ENCODE measurements around the gene ELAVL2.

The ELAVL2 gene

DNA sequence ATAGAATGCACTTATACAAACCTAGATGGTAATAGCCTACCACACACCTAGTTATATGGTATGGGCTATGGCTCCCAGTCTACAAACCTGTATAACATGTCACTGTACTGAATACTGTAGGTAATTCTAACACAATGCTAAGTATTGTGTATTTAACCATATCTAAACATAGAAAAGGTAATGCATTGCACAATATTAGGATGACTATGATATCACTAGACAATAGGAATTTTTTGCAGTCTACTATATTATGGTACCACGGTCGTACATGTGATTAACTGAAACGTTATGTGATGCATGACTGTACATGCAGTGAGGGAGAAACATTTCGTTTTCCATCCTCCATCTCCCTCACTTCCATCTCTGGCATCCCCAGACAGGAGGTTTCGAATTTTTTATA is 130.5 kb downstream of the ELAVL2 start:
- H3K27me3 ChIP-seq (ENCODE audit: insufficient read depth, low read length): no peaks in the 10 kb centered on the region
- no peak overlapping the region for H2AFZ ChIP-seq (ENCODE audit: insufficient read depth, low read length, poor library complexity)
- no peak overlapping the region for H3K4me2 ChIP-seq (ENCODE audit: low read length)
- DNase-seq: no peak
- H2BK12ac ChIP-seq (ENCODE audit: low read length): no peak overlapping the region
- no peak overlapping the region for H3K27ac ChIP-seq (ENCODE audit: low read depth, low read length)
- H3K9ac ChIP-seq (ENCODE audit: low read length): no peak overlapping the region
- no peaks in the 10 kb centered on the region for H3K9me3 ChIP-seq (ENCODE audit: insufficient read depth, low read depth, low read length)
- no peaks in the 10 kb centered on the region for H3K4me1 ChIP-seq (ENCODE audit: control insufficient read depth in 1 of 2, insufficient read depth in 2 of 2, low read length in 2 of 2)
- H3K23ac ChIP-seq (ENCODE audit: low read length): no peak overlapping the region
- WGBS (ENCODE audit: extremely low coverage, insufficient coverage, insufficient read length): no CpG with 5 or more reads among the region's 5 CpGs
- H3K79me1 ChIP-seq (ENCODE audit: low read length): no peaks in the 10 kb centered on the region
- H4K91ac ChIP-seq (ENCODE audit: low read depth, low read length): no peak overlapping the region
- H2AK5ac ChIP-seq (ENCODE audit: low read length): no peak overlapping the region
- no peak overlapping the region for H4K12ac ChIP-seq (ENCODE audit: low read depth, low read length)
- H4K8ac ChIP-seq (ENCODE audit: low read depth, low read length): no peak overlapping the region
- no peak overlapping the region for H2BK120ac ChIP-seq (ENCODE audit: insufficient read depth, low read length, poor library complexity)
- H3K36me3 ChIP-seq (ENCODE audit: control insufficient read depth in 1 of 2, insufficient read depth in 2 of 2, low read length in 2 of 2): no peaks in the 10 kb centered on the region
- H3K4me3 ChIP-seq (ENCODE audit: low read depth, low read length): no peak overlapping the region
- no peak overlapping the region for H3K18ac ChIP-seq (ENCODE audit: low read length)
- no peak overlapping the region for H3K4ac ChIP-seq (ENCODE audit: low read depth, low read length)
- no peak overlapping the region for H3K14ac ChIP-seq (ENCODE audit: low read length)
- no peaks in the 10 kb centered on the region for H3K79me2 ChIP-seq (ENCODE audit: control insufficient read depth, insufficient read depth, low read length, poor library complexity)
- H2BK5ac ChIP-seq (ENCODE audit: low read depth, low read length, poor library complexity): no peak overlapping the region

DNA sequence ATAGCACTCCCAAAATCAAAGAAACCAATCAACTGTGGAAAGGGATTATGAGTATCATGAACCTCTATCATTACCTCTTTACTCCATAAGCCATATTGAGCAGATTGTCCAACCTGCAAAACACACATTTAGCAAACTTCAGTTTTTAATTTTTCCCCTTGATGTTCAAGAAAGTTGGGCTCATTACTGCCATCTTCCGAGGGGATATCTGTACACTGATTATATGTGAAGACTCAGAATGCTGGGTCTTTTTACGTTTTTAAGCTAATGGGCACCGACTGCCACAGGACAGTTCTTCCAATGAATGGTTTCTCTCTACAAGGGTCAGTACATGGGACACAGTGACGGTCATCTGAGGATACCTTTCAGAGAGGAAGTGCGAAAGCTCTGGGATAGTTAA is 132.7 kb downstream of the ELAVL2 start:
- Histone ChIP-seq H3K9ac (ENCODE audit: low read length) (no peak overlapping the region), H3K18ac (ENCODE audit: low read length) (no peak overlapping the region), H4K8ac (ENCODE audit: low read depth, low read length) (no peak overlapping the region), H4K12ac (ENCODE audit: low read depth, low read length) (no peak overlapping the region), H3K4me3 (ENCODE audit: low read depth, low read length) (no peak overlapping the region), H3K9me3 (ENCODE audit: insufficient read depth, low read depth, low read length) (no peaks in the 10 kb centered on the region), H4K91ac (ENCODE audit: low read depth, low read length) (no peak overlapping the region), H3K79me1 (ENCODE audit: low read length) (no peaks in the 10 kb centered on the region), H3K79me2 (ENCODE audit: control insufficient read depth, insufficient read depth, low read length, poor library complexity) (no peaks in the 10 kb centered on the region), H2BK120ac (ENCODE audit: insufficient read depth, low read length, poor library complexity) (no peak overlapping the region), H2BK12ac (ENCODE audit: low read length) (no peak overlapping the region), H3K14ac (ENCODE audit: low read length) (no peak overlapping the region), H3K36me3 (ENCODE audit: control insufficient read depth in 1 of 2, insufficient read depth in 2 of 2, low read length in 2 of 2) (no peaks in the 10 kb centered on the region), H3K4me2 (ENCODE audit: low read length) (no peak overlapping the region), H3K27ac (ENCODE audit: low read depth, low read length) (no peak overlapping the region), H2BK5ac (ENCODE audit: low read depth, low read length, poor library complexity) (no peak overlapping the region), H2AK5ac (ENCODE audit: low read length) (no peak overlapping the region), H3K23ac (ENCODE audit: low read length) (no peak overlapping the region), H3K27me3 (ENCODE audit: insufficient read depth, low read length) (no peaks in the 10 kb centered on the region), H3K4me1 (ENCODE audit: control insufficient read depth in 1 of 2, insufficient read depth in 2 of 2, low read length in 2 of 2) (no peaks in the 10 kb centered on the region), H2AFZ (ENCODE audit: insufficient read depth, low read length, poor library complexity) (no peak overlapping the region), H3K4ac (ENCODE audit: low read depth, low read length) (no peak overlapping the region)
- WGBS (ENCODE audit: extremely low coverage, insufficient coverage, insufficient read length): no CpG with 5 or more reads among the region's 5 CpGs
- no peak for DNase-seq

DNA sequence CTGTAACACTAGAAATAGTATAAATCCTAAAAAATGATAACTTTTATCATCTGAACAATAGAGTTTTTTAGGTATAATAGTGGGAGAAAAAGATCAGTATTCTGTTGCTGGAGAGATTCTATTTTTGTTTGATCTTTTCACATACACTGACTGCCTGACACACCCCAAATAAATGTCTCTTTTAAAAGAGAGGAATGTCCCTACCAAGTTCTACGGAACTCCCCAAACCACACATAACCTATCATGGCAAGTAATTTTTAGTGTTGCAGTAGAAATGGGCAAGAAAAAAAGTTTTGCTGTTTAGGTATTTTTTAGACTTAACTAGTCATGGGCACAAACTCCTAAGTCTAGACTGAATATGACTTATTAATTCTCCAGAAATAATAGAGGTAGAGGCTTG is 139.1 kb downstream of the ELAVL2 start:
- Histone ChIP-seq H3K4ac (ENCODE audit: low read depth, low read length) (no peak overlapping the region), H2BK5ac (ENCODE audit: low read depth, low read length, poor library complexity) (no peak overlapping the region), H4K12ac (ENCODE audit: low read depth, low read length) (no peak overlapping the region), H3K23ac (ENCODE audit: low read length) (no peak overlapping the region), H2BK12ac (ENCODE audit: low read length) (no peak overlapping the region), H3K4me2 (ENCODE audit: low read length) (no peak overlapping the region), H3K4me1 (ENCODE audit: control insufficient read depth in 1 of 2, insufficient read depth in 2 of 2, low read length in 2 of 2) (peaks cover 15 to 22% of the 10 kb centered on the region in 2 experiments), H2AK5ac (ENCODE audit: low read length) (no peak overlapping the region), H4K91ac (ENCODE audit: low read depth, low read length) (peak overlapping the region; percentile 61), H3K27me3 (ENCODE audit: insufficient read depth, low read length) (no peaks in the 10 kb centered on the region), H3K4me3 (ENCODE audit: low read depth, low read length) (no peak overlapping the region), H3K27ac (ENCODE audit: low read depth, low read length) (no peak overlapping the region), H3K14ac (ENCODE audit: low read length) (no peak overlapping the region), H3K79me1 (ENCODE audit: low read length) (peaks cover 21% of the 10 kb centered on the region), H3K9ac (ENCODE audit: low read length) (no peak overlapping the region), H3K36me3 (ENCODE audit: control insufficient read depth in 1 of 2, insufficient read depth in 2 of 2, low read length in 2 of 2) (no peaks in the 10 kb centered on the region), H3K79me2 (ENCODE audit: control insufficient read depth, insufficient read depth, low read length, poor library complexity) (no peaks in the 10 kb centered on the region), H2AFZ (ENCODE audit: insufficient read depth, low read length, poor library complexity) (no peak overlapping the region), H3K18ac (ENCODE audit: low read length) (no peak overlapping the region), H4K8ac (ENCODE audit: low read depth, low read length) (peak overlapping the region; percentile 48), H2BK120ac (ENCODE audit: insufficient read depth, low read length, poor library complexity) (no peak overlapping the region), H3K9me3 (ENCODE audit: insufficient read depth, low read depth, low read length) (no peaks in the 10 kb centered on the region)
- no CpG with 5 or more reads among the region's 1 CpG for WGBS (ENCODE audit: extremely low coverage, insufficient coverage, insufficient read length)
- no peak for DNase-seq

DNA sequence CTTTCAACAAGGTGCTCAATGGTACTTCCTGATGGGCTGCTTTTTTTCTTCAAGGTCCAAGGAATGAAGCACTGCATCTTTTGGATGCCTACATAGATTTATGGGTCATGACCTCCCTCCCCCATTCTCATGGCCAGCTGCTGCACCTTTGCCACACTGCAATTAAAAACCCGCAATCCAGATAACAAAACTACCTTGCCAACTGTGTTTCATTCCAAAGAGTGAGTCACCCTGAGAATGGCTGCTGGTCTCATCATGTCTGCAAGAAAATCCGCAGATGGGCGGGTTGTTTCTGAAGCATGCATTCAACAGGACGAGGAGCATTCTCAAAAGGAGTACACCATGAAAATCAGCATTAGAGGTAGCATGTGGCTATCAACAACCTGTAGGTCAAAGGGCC is 139.8 kb downstream of the ELAVL2 start:
- H2BK5ac ChIP-seq (ENCODE audit: low read depth, low read length, poor library complexity): no peak overlapping the region
- H4K12ac ChIP-seq (ENCODE audit: low read depth, low read length): no peak overlapping the region
- no peak overlapping the region for H3K4me2 ChIP-seq (ENCODE audit: low read length)
- no peak overlapping the region for H4K91ac ChIP-seq (ENCODE audit: low read depth, low read length)
- H3K23ac ChIP-seq (ENCODE audit: low read length): no peak overlapping the region
- no peak overlapping the region for H2BK12ac ChIP-seq (ENCODE audit: low read length)
- H3K79me2 ChIP-seq (ENCODE audit: control insufficient read depth, insufficient read depth, low read length, poor library complexity): no peaks in the 10 kb centered on the region
- peaks cover 21% of the 10 kb centered on the region for H3K79me1 ChIP-seq (ENCODE audit: low read length)
- no peak overlapping the region for H3K18ac ChIP-seq (ENCODE audit: low read length)
- H3K36me3 ChIP-seq (ENCODE audit: control insufficient read depth in 1 of 2, insufficient read depth in 2 of 2, low read length in 2 of 2): no peaks in the 10 kb centered on the region
- H4K8ac ChIP-seq (ENCODE audit: low read depth, low read length): no peak overlapping the region
- peak; percentile 72 to 92 for DNase-seq
- WGBS (ENCODE audit: extremely low coverage, insufficient coverage, insufficient read length): no CpG with 5 or more reads among the region's 4 CpGs
- no peak overlapping the region for H3K9ac ChIP-seq (ENCODE audit: low read length)
- no peak overlapping the region for H3K27ac ChIP-seq (ENCODE audit: low read depth, low read length)
- no peak overlapping the region for H3K4me3 ChIP-seq (ENCODE audit: low read depth, low read length)
- no peaks in the 10 kb centered on the region for H3K27me3 ChIP-seq (ENCODE audit: insufficient read depth, low read length)
- H2BK120ac ChIP-seq (ENCODE audit: insufficient read depth, low read length, poor library complexity): no peak overlapping the region
- H3K9me3 ChIP-seq (ENCODE audit: insufficient read depth, low read depth, low read length): no peaks in the 10 kb centered on the region
- H2AFZ ChIP-seq (ENCODE audit: insufficient read depth, low read length, poor library complexity): no peak overlapping the region
- H3K4ac ChIP-seq (ENCODE audit: low read depth, low read length): no peak overlapping the region
- no peak overlapping the region for H2AK5ac ChIP-seq (ENCODE audit: low read length)
- peaks cover 15 to 23% of the 10 kb centered on the region in 2 experiments for H3K4me1 ChIP-seq (ENCODE audit: control insufficient read depth in 1 of 2, insufficient read depth in 2 of 2, low read length in 2 of 2)
- H3K14ac ChIP-seq (ENCODE audit: low read length): no peak overlapping the region
